Subcutaneous abdominal adipose tissue (tissue), 5 donors: ENCODE data around the gene UQCRC1.
"Not testable (repeated sequence)": the region's sequence is repeated elsewhere in the genome, so short reads cannot be mapped to it uniquely, and the experiment has no call there.

ENCODE experiments used
- H3K27ac ChIP-seq: one replicate; pipeline ENCODE4 v1.7.0; 2013; ENCODE audit warnings: low read depth, mild to moderate bottlenecking, inconsistent platforms, low read length, moderate library complexity
- H3K27me3 ChIP-seq, 5 donors: one replicate each; pipeline ENCODE4 v1.7.0; 2013; ENCODE audit warnings: low read length in 5 of 5, inconsistent platforms in 1 of 5; ENCODE audit not compliant: control insufficient read depth in 5 of 5, insufficient read depth in 4 of 5
- H3K36me3 ChIP-seq, 5 donors: one replicate each; pipeline ENCODE4 v1.7.0; 2013; ENCODE audit warnings: low read length in 5 of 5; ENCODE audit not compliant: control insufficient read depth in 5 of 5, insufficient read depth in 5 of 5
- H3K4me1 ChIP-seq, 5 donors: one replicate each; pipeline ENCODE4 v1.7.0; 2013; ENCODE audit warnings: low read length in 5 of 5, mild to moderate bottlenecking in 3 of 5, moderate library complexity in 1 of 5; ENCODE audit not compliant: control insufficient read depth in 5 of 5, insufficient read depth in 5 of 5
- H3K4me3 ChIP-seq, 5 donors: one replicate each; pipeline ENCODE4 v1.7.0; 2013; ENCODE audit warnings: low read length in 5 of 5, low read depth in 1 of 5
- H3K9ac ChIP-seq, 5 donors: one replicate each; pipeline ENCODE4 v1.7.0; 2013; ENCODE audit warnings: low read length in 5 of 5, mild to moderate bottlenecking in 4 of 5, moderate library complexity in 3 of 5
- H3K9me3 ChIP-seq, 5 donors: one replicate each; pipeline ENCODE4 v1.7.0; 2013; ENCODE audit warnings: low read length in 5 of 5; ENCODE audit not compliant: control insufficient read depth in 5 of 5
- donor health status: healthy.
- donor health status: healthy.
- donor health status: healthy.
- donor health status: healthy.
- donor health status: healthy.

The UQCRC1 gene

DNA sequence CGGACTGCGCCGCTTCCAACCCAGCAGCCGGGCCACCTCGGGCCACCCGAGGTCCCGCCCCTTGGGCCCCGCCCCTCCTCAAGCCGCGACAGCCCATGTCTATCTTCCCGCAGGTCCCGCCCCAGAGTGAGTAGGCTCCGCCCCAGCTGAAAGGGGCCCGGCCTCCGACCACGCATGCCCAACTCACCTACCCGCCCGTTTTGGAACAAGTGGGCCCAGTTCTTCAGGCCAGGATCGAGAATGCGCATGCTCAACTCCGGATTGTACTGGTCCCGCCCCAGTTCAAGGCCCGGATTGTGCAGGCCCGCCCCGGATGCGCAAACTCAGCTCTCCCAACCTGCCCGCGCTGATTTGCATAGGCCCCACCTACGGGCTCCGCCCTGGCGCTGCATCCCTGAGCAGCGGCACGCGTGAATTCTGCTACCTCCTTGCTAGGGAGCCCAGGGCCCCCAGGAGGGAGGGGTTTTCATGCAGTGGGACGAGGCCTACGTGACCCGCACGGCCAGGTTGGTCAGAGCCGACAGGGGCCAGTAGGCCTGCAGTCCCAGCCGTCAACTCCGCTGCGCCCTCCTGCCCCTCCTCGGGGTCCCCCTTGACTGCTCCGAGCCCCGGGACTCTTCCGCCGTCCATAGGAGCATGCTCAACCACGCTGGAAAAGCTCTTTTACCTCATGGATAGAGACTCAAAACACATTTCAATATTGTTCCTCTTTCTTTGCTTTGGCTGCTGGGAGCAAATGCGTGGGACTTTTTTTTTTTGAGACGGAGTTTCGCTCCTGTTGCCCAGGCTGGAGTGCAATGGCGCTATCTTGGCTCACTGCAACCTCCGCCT lies 52.4 kb downstream of the UQCRC1 start, which contains the start of gene PFKFB4:
TSS of gene PFKFB4 (minus strand) at position 8 of the 831 bp plus-strand sequence. CDS start 26 bp downstream, outside the sequence.
- Histone ChIP-seq H3K9ac (peak within 1 kb of the TSS in 4 of 5 donors; percentile 26 to 38 (median 33)), H3K9me3 (no peaks in the 10 kb centered on the region), H3K27ac (peak within 1 kb of the TSS; percentile 57), H3K4me3 (peak within 1 kb of the TSS; percentile 49 to 74 (median 70)), H3K27me3 (peaks cover 0 to 2% (median 0%) of the 10 kb centered on the region in 5 donors), H3K4me1 (peaks cover 4 to 62% (median 38%) of the 10 kb centered on the region in 5 donors), H3K36me3 (no peaks in the 10 kb centered on the region)

GRCh38 chr3:48555949-48556795 lies 53.3 kb downstream of the UQCRC1 start:
- Histone ChIP-seq H3K9me3 (no peaks in the 10 kb centered on the region), H3K27me3 (peaks cover 0 to 2% (median 0%) of the 10 kb centered on the region in 5 donors), H3K27ac (no peak overlapping the region), H3K9ac (peak overlapping the region in 1 of 5 donors; percentile 26), H3K4me3 (peak overlapping the region in 4 of 5 donors; percentile 48 to 61 (median 57)), H3K36me3 (no peaks in the 10 kb centered on the region), H3K4me1 (peaks cover 4 to 59% (median 36%) of the 10 kb centered on the region in 5 donors)

GRCh38 chr3:48555231-48555948 lies 54.1 kb downstream of the UQCRC1 start:
- no peak overlapping the region for H3K4me3 ChIP-seq
- peaks cover 0 to under 1% (median 0%) of the 10 kb centered on the region in 5 donors for H3K27me3 ChIP-seq
- H3K27ac ChIP-seq, result no peak overlapping the region
- H3K4me1 ChIP-seq, result peaks cover 4 to 51% (median 28%) of the 10 kb centered on the region in 5 donors
- H3K36me3 ChIP-seq, result no peaks in the 10 kb centered on the region
- H3K9ac ChIP-seq, result no peak overlapping the region
- no peaks in the 10 kb centered on the region for H3K9me3 ChIP-seq

DNA sequence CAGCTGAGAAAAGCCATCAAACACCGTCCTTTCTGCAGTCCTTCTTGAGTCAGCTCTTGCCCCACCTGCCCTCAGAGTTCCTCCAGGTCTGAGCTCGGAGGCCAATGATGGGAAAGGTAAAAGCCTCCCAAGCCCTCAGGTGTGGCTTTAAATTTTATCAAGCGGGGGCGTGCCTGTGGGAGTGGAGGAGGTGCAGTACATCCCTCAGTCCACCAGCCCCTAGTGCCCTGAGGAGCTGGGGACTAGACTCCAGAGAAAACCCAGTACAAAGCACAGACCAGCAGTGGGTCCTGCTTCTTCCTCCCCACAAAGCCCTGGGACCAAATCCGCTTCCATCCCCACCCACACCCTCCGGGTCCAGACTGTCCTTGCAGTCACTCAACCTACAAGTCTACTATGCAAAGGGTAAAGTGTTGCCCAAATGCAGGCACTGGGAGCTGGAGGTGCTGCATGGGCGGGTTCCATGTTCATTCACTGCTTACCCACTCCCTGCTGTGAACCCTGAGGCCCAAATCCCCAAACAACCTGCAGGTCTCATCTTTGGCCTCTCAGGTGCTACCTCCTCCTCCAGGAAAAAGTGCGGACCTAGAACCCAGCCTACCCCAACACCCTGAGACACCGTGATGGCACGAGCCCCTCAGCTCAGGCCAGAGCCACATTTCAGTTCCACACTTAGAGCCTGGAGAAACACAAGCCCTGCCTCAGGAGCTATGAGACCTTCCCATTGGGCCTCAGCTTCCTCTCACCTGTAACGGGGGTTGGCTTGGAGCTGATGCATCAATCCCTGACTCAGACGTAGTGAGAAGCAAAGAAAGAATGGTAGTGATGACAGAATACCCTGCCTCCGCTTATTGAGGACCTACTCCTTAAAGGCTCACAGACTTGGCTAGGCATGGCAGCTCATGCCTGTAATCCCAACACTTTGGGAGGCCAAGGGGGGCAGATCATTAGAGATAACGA lies 55.3 kb downstream of the UQCRC1 start:
- H3K4me3 ChIP-seq, result no peak overlapping the region
- H3K36me3 ChIP-seq, result no peaks in the 10 kb centered on the region
- peaks cover 0 to 39% (median 16%) of the 10 kb centered on the region in 5 donors for H3K4me1 ChIP-seq
- no peak overlapping the region for H3K27ac ChIP-seq
- no peaks in the 10 kb centered on the region for H3K27me3 ChIP-seq
- no peak overlapping the region for H3K9ac ChIP-seq
- no peaks in the 10 kb centered on the region for H3K9me3 ChIP-seq

DNA sequence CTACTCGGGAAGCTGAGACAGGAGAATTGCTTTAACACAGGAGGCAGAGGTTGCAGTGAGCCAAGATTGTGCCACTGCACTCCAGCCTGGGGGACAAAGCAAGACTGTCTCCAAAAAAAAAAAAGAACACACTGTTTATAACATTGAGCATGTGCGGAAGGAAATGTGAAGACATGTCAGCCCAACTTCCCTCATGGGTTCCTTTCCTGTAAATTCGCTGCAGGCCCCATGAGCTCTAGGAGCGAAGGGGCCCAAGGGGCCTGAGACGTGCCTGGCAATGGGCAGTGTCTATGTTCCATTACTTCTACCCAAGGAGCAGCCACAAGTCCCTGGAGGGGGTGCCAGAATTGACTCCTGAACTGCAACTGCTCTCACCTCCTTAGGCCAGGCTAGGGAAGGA lies 56.1 kb downstream of the UQCRC1 start:
- H3K4me3 ChIP-seq, result no peak overlapping the region
- H3K9ac ChIP-seq, result no peak overlapping the region
- no peaks in the 10 kb centered on the region for H3K27me3 ChIP-seq
- H3K36me3 ChIP-seq, result no peaks in the 10 kb centered on the region
- H3K4me1 ChIP-seq, result peaks cover 0 to 38% (median 19%) of the 10 kb centered on the region in 5 donors
- H3K27ac ChIP-seq, result no peak overlapping the region
- no peaks in the 10 kb centered on the region for H3K9me3 ChIP-seq

- Histone ChIP-seq H3K36me3 (peaks cover 0 to under 1% (median 0%) of the 10 kb centered on the region in 5 donors), H3K4me1 (peaks cover 0 to 28% (median 15%) of the 10 kb centered on the region in 5 donors), H3K9ac (no peak overlapping the region), H3K9me3 (no peaks in the 10 kb centered on the region), H3K27ac (no peak overlapping the region), H3K27me3 (no peaks in the 10 kb centered on the region), H3K4me3 (no peak overlapping the region)
These were observed 57.1 kb downstream of the UQCRC1 start for GRCh38 chr3:48552111-48552951.

DNA sequence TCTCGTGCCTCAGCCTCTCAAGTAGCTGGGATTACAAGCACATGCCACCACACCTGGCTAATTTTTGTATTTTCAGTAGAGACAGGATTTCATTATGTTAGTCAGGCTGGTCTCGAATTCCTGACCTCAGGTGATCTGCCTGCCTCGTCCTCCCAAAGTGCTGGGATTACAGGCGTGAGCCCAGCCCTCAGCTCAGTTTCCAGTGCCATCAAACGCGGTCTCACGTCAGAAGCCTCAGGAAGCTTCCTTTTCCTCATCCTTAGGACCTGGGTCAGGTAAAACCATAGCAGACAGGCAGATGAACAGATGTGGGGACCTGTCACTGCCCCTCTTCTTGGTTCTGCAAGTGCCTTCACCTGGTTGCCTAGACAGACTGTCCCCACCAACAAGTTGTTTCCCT lies 57.8 kb downstream of the UQCRC1 start:
- not testable (repeated sequence) for H3K36me3 ChIP-seq, H3K9me3 ChIP-seq, H3K9ac ChIP-seq, H3K27me3 ChIP-seq, H3K4me3 ChIP-seq, H3K27ac ChIP-seq
- H3K4me1 ChIP-seq, result peaks cover 0 to 23% (median 11%) of the 10 kb centered on the region in 5 donors
